LNCAP (cell line): ENCODE data around the gene ZNF532.

Source experiments
- TF ChIP-seq, protein P1 (sequence below): fragments of 450-650 bp; IDR thresholded peaks from 2 replicates; pipeline ENCODE4 v1.5.1; 2017; ENCODE audit warnings: mild to moderate bottlenecking

Gene ZNF532

DNA sequence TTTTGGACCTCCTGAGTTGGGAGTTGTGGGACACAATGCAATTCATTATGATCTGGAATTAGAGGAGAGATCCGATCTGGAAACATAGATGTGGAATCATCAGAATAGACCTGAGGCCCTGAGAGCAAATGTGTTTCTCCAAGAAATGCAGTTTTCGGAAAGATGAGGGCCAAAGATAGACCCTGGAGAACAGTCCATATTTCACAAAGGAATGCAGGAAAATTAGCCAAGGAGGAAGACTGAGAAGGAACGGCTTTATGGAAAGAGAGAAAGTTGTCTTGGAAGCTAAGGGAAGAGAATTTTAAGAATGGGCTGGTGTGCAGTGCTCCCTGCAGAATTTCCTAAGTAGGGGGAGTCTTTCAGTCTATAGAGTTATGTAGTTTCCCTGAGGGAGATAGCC, 11.1 kb upstream of the ZNF532 start:
- TF ChIP-seq, protein P1, sequence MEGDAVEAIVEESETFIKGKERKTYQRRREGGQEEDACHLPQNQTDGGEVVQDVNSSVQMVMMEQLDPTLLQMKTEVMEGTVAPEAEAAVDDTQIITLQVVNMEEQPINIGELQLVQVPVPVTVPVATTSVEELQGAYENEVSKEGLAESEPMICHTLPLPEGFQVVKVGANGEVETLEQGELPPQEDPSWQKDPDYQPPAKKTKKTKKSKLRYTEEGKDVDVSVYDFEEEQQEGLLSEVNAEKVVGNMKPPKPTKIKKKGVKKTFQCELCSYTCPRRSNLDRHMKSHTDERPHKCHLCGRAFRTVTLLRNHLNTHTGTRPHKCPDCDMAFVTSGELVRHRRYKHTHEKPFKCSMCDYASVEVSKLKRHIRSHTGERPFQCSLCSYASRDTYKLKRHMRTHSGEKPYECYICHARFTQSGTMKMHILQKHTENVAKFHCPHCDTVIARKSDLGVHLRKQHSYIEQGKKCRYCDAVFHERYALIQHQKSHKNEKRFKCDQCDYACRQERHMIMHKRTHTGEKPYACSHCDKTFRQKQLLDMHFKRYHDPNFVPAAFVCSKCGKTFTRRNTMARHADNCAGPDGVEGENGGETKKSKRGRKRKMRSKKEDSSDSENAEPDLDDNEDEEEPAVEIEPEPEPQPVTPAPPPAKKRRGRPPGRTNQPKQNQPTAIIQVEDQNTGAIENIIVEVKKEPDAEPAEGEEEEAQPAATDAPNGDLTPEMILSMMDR = no peak

DNA sequence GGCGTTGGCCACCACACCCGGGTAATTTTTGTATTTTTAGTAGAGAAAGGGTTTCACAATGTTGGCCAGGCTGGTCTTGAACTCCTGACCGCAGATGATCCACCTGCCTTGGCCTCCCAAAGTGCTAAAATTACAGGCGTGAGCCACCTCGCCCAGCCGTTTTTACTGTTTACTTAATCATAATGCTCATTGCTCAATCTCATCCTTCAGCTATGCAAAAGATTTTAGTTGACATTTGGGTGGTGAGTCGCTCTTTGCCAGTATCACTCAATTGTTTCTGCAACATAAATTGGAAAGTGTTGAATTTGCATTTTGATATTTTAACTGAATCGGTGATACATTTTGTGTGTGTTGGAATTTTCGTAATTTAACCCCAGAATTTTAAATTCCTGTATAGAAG, 7.8 kb upstream of the ZNF532 start:
- TF ChIP-seq, protein P1 = no peak

DNA sequence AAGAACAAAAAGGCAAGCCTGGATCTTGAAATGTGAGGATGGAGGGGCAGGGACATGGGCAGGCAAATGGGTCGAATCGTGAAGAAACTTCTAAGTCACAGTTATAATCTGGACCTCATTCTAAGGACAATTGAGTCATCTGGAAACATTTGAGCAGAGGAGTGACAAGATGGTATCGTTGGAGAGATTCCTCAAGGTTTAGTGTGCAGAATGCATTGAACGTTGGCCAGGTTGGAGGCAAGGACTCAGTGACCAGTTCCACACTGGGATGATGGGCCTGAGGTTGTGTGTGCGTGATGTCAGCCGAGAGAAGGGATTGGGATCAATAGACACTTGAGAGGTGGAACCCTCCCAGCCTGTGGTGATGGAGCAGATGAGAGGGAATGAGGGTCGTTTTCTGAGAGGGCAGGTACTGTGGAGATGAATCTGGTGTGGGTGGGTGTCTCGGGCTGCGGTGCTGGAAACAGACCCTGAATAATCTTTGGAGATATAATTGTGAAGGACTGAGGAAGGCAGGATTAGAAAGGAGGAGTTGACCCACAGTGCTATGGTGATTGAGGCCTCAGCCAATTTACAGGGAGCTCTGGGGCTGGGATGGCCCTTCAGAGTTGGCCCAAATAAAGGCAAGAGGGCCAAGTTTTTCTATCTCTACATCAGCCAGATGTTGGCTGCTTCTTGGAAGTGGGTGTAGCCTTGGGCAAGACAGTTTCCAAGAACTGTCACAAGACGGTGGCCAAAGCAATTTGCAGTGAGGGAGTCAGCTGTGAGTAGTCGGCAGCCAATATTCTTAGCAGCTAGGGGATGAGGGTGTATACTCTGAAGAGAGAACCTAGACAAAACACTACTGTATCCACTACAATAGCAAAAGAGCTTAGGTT, 5.8 kb upstream of the ZNF532 start:
- TF ChIP-seq, protein P1 = no peak

DNA sequence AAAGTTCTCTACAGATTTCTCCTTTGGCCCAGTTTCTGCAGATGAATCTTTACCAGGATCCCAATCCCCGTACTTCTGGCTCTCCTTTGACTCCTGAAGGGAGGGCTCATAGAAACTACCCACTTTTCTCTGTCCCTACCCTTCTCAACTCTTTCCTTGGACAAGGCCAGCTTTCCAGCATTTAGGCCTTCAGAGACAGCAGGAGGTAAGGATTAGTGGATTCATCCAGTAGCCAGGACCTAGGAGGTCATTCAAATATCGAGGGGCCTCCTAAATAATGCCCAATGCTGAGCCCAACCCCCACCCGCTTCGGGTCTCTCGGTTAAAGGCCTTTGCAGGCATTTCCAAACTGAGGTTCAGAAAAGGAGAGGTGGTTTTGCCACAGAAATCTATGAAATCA, 4.8 kb upstream of the ZNF532 start:
- TF ChIP-seq, protein P1 = no peak

DNA sequence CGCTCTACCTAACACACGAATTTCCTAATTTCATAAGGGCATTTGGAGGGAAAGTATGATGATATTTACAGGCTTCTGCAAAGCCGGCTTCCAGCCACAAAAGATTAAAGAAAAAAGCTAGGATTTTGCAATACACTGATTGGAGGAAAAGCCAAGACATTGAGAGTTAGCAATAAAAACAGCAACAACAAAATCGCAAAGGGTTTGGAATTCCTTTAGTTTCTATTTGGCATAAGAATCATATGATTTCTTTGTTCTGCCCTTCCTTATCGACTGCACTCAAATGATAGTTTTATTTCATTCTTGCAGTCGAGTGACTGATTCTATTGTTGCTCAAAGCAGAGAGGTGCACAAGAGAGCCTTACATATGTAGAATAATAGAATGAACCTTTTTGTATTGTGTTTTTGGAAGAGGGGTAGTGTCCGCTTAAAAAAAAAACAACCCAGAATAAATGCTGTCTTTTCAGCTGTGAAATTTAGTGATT, 3.9 kb upstream of the ZNF532 start:
- TF ChIP-seq, protein P1 = no peak

DNA sequence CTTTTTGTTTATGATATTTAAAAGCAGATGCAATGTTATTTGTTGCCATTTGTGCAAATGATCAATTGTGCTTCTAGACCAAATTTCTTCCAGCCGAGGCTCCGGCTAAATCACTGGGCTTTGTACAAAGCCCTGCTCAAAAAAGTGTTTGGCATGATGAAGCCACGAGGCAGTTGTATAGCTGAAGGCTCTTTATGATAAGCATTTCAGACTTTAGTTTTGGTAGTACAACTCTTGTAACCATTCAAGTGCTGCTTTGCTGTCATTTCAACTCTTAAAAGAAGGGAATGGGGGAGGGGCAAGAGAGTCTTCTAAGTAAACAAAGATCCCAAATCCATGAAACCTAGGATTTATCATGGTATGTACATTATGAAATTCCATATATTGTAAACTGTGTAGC, 3.3 kb upstream of the ZNF532 start:
- TF ChIP-seq, protein P1 = no peak

DNA sequence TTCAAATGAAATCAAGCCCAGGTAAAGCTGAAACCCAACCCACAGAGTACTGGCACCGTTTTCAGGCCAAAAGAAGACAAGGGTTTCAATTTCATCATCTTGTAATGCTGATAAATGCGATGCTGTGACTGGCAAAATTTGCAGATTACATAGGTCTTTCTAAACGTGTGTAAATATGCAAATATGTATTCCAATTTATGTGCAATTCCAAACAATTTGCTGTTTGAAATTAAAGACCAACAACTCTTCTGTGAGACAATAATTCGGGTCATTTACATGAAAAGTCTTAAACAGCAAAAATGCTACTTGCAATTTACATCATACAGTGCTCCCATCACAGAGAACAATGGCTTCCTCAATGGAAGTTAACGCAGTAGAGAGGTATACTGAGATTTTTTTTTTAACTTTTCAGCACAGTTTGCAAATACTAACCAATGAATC, 2.8 kb upstream of the ZNF532 start:
- TF ChIP-seq, protein P1 = no peak
